K562 treated with DMSO at 1 percent for 24 hours (cell line): ENCODE measurements around the gene GATA3. TPM values are rescaled to one million over a fixed set of nuclear protein-coding genes. Genes with fewer than 3 reads are reported as not detected.

ENCODE experiments used
- total RNA-seq: library from RNA; unstranded; fragments of 300-600 nt; gene quantifications from 2 replicates; pipeline ENCODE4 v1.2.3, GENCODE V29; 2022; ENCODE audit warnings: low read depth; ENCODE audit not compliant: insufficient read depth

GATA3 gene
- not detected in 2 replicates for total RNA-seq

DNA sequence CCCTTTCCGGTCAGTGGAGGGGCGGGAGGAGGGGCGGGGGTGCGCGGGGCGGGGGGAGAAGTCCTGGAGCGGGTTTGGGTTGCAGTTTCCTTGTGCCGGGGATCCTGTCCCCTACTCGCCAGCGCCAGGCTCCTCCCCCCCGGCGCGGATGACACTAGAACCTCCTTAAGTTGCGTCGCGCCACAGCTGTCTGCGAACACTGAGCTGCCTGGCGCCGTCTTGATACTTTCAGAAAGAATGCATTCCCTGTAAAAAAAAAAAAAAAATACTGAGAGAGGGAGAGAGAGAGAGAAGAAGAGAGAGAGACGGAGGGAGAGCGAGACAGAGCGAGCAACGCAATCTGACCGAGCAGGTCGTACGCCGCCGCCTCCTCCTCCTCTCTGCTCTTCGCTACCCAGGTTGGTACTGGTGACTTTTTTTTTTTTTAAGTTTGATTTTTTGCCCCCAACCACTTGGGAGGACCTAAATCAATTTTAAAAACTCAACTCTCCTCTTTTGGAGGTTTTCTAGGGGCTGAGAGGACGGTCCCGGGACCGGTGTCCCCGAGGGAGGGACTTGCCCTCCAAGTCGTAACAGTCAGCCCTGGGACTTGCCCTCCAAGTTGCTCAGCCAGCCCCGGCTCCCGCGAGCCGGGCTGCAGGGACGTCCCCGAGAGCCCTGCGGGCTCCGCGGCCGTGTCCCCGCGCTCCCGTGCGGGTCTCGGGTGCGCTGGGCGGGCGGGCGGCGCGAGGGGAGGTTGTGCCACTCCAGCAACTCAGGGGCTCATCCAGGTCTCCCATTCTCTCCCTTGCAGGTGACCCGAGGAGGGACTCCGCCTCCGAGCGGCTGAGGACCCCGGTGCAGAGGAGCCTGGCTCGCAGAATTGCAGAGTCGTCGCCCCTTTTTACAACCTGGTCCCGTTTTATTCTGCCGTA, at the start of gene GATA3:
GATA3 (plus strand) TSS at position 195 of the 914 bp plus-strand sequence. CDS start 968 bp downstream, outside the sequence.

Other genes with a start within 250 kb of the GATA3 start
- gene TAF3, start 236.2 kb upstream of the GATA3 start, total RNA-seq, result 10.3 and 11.2 TPM in 2 replicates